GM03348 (cell line): Measurements from ENCODE around the gene TTC38.
A peak's percentile ranks its signal among the peaks of the same experiment; 100 is the strongest.
"Not testable (repeated sequence)": the region's sequence is repeated elsewhere in the genome, so short reads cannot be mapped to it uniquely, and the experiment has no call there.

Experiments used
- DNase-seq: peaks from one replicate; pipeline ENCODE4 v3.0.0; 2012; ENCODE audit warnings: low spot score

The TTC38 gene

GRCh38 chr22:46246178-46246577, 21.6 kb upstream of the TTC38 start:
- no peak for DNase-seq

- no peak for DNase-seq
These were observed 20.3 kb upstream of the TTC38 start for GRCh38 chr22:46247443-46247975.

GRCh38 chr22:46250035-46250782, 17.6 kb upstream of the TTC38 start, which contains the start of gene CDPF1:
Gene CDPF1 (minus strand): TSS chr22:46250293. CDS start chr22:46248284, 2,009 bp downstream.
- peak; percentile 98 for DNase-seq

GRCh38 chr22:46250783-46251125, 17.1 kb upstream of the TTC38 start:
- DNase-seq: no peak

GRCh38 chr22:46251266-46251665, 16.5 kb upstream of the TTC38 start:
- no peak for DNase-seq

- no peak for DNase-seq
These were observed 15.9 kb upstream of the TTC38 start for GRCh38 chr22:46251816-46252380.

GRCh38 chr22:46256358-46256958, 11.3 kb upstream of the TTC38 start:
- no peak for DNase-seq

GRCh38 chr22:46259374-46259773, 8.4 kb upstream of the TTC38 start:
- DNase-seq: no peak

GRCh38 chr22:46260038-46260437, 7.8 kb upstream of the TTC38 start:
- DNase-seq: no peak

GRCh38 chr22:46262449-46263215, 5.2 kb upstream of the TTC38 start:
- peak; percentile 43 for DNase-seq

- DNase-seq: no peak
These were observed 4.6 kb upstream of the TTC38 start, which contains the start of gene PKDREJ for GRCh38 chr22:46263216-46263590. Gene PKDREJ (minus strand): TSS chr22:46263343. CDS start chr22:46263322, 21 bp downstream.

- not testable (repeated sequence) for DNase-seq
These were observed 3.3 kb upstream of the TTC38 start for GRCh38 chr22:46264520-46264919.

GRCh38 chr22:46265627-46266026, 2.2 kb upstream of the TTC38 start:
- DNase-seq: not testable (repeated sequence)

GRCh38 chr22:46269564-46269963, 1.8 kb downstream of the TTC38 start:
- no peak for DNase-seq

GRCh38 chr22:46272196-46272595, 4.4 kb downstream of the TTC38 start:
- DNase-seq: no peak

- no peak for DNase-seq
These were observed 5.1 kb downstream of the TTC38 start for GRCh38 chr22:46272762-46273431.

- no peak for DNase-seq
These were observed 5.8 kb downstream of the TTC38 start for GRCh38 chr22:46273432-46274148.

- no peak for DNase-seq
These were observed 6.6 kb downstream of the TTC38 start for GRCh38 chr22:46274381-46274780.

- no peak for DNase-seq
These were observed 7.8 kb downstream of the TTC38 start for GRCh38 chr22:46275455-46276122.

- no peak for DNase-seq
These were observed 8.8 kb downstream of the TTC38 start for GRCh38 chr22:46276563-46276962.
